Measurements from ENCODE around the gene FGF6.

The FGF6 gene

GRCh38 chr12:4402996-4403395 lies 42.6 kb downstream of the FGF6 start:
- TF ChIP-seq JUND (IDR thresholded peaks at IDR 0.05; ENCODE audit: low read depth): no peak
- no peak for DNase-seq (ENCODE audit: low read depth in 1 of 2, low spot score in 1 of 2)
- in situ Hi-C loops (cut with HindIII; ENCODE audit: low pct_unique_long_range_greater_than_20kb, low sequenced_read_pairs): no loop called here

- no peak for DNase-seq (ENCODE audit: low read depth in 1 of 2, low spot score in 1 of 2)
- TF ChIP-seq JUND (IDR thresholded peaks at IDR 0.05; ENCODE audit: low read depth): no peak
- in situ Hi-C loops (cut with HindIII; ENCODE audit: low pct_unique_long_range_greater_than_20kb, low sequenced_read_pairs): no loop called here
These were observed 44.5 kb downstream of the FGF6 start for GRCh38 chr12:4401117-4401516.

DNA sequence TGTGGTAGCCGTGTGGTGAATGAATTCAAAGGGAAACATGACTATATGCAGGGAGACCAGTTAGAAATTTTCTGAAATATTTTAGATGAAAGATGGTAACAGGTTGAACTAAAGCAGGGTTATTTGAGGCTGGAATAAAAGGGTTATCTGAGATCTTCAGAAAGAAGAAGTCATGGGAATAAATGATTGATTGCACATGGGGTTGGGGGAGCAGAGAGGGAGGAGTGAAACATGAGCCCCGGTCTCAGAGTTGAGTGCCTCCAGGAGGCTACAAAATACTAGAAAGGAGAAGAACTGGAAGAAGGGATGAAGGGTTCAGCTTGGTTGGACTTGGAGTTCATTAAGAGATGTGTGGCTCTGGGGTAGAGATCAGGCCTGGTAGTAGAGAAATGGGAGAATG lies 49.8 kb downstream of the FGF6 start:
- no peak for DNase-seq (ENCODE audit: low read depth in 1 of 2, low spot score in 1 of 2)
- no peak for TF ChIP-seq JUND (IDR thresholded peaks at IDR 0.05; ENCODE audit: low read depth)
- in situ Hi-C loops (cut with HindIII; ENCODE audit: low pct_unique_long_range_greater_than_20kb, low sequenced_read_pairs): no loop called here

GRCh38 chr12:4393211-4393610 lies 52.4 kb downstream of the FGF6 start:
- no peak for DNase-seq (ENCODE audit: low read depth in 1 of 2, low spot score in 1 of 2)
- in situ Hi-C loops (cut with HindIII; ENCODE audit: low pct_unique_long_range_greater_than_20kb, low sequenced_read_pairs): no loop called here
- no peak for TF ChIP-seq JUND (IDR thresholded peaks at IDR 0.05; ENCODE audit: low read depth)

- no peak for DNase-seq (ENCODE audit: low read depth in 1 of 2, low spot score in 1 of 2)
- in situ Hi-C loops (cut with HindIII; ENCODE audit: low pct_unique_long_range_greater_than_20kb, low sequenced_read_pairs): no loop called here
- TF ChIP-seq JUND (IDR thresholded peaks at IDR 0.05; ENCODE audit: low read depth): no peak
These were observed 53.3 kb downstream of the FGF6 start for GRCh38 chr12:4392223-4392742.

GRCh38 chr12:4388662-4389061 lies 57.0 kb downstream of the FGF6 start:
- TF ChIP-seq JUND (IDR thresholded peaks at IDR 0.05; ENCODE audit: low read depth): no peak
- DNase-seq (ENCODE audit: low read depth in 1 of 2, low spot score in 1 of 2): no peak
- in situ Hi-C loops (cut with HindIII; ENCODE audit: low pct_unique_long_range_greater_than_20kb, low sequenced_read_pairs): no loop called here

GRCh38 chr12:4388032-4388431 lies 57.6 kb downstream of the FGF6 start:
- TF ChIP-seq JUND (IDR thresholded peaks at IDR 0.05; ENCODE audit: low read depth): no peak
- DNase-seq (ENCODE audit: low read depth in 1 of 2, low spot score in 1 of 2): no peak
- in situ Hi-C loops (cut with HindIII; ENCODE audit: low pct_unique_long_range_greater_than_20kb, low sequenced_read_pairs): no loop called here

GRCh38 chr12:4387607-4388006 lies 58.0 kb downstream of the FGF6 start:
- TF ChIP-seq JUND (IDR thresholded peaks at IDR 0.05; ENCODE audit: low read depth): no peak
- in situ Hi-C loops (cut with HindIII; ENCODE audit: low pct_unique_long_range_greater_than_20kb, low sequenced_read_pairs): no loop called here
- no peak for DNase-seq (ENCODE audit: low read depth in 1 of 2, low spot score in 1 of 2)

DNA sequence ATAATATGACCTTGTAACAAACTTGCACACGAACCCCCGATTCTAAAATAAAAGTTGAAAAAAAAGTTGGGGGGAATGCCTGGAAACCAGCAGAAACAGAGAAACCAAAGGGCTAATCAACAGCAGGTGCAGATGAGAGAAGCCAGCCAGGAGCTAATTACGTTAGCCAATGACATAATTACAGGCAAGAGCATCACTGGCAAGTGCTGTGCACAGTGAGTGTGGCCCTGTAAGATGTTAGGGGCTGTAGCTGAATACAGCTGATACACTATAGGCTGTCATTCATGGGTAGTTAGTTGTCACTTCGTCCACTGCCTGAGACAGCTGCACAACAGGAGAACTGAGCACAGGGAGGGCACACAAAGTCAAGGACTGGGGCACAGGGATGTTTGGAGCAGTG lies 58.8 kb downstream of the FGF6 start:
- TF ChIP-seq JUND (IDR thresholded peaks at IDR 0.05; ENCODE audit: low read depth): no peak
- no peak for DNase-seq (ENCODE audit: low read depth in 1 of 2, low spot score in 1 of 2)
- in situ Hi-C loops (cut with HindIII; ENCODE audit: low pct_unique_long_range_greater_than_20kb, low sequenced_read_pairs): no loop called here

Data from T47D (cell line).